ENCODE measurements around the gene INSYN1. TPM values are rescaled to one million over a fixed set of nuclear protein-coding genes. Genes with fewer than 3 reads are reported as not detected.
"Not testable (repeated sequence)": the region's sequence is repeated elsewhere in the genome, so short reads cannot be mapped to it uniquely, and the experiment has no call there.

Gene INSYN1
- total RNA-seq, 3 donors from 2014 or later (not counting 1 experiment from before 2014, with no cell fraction given), result not detected

DNA sequence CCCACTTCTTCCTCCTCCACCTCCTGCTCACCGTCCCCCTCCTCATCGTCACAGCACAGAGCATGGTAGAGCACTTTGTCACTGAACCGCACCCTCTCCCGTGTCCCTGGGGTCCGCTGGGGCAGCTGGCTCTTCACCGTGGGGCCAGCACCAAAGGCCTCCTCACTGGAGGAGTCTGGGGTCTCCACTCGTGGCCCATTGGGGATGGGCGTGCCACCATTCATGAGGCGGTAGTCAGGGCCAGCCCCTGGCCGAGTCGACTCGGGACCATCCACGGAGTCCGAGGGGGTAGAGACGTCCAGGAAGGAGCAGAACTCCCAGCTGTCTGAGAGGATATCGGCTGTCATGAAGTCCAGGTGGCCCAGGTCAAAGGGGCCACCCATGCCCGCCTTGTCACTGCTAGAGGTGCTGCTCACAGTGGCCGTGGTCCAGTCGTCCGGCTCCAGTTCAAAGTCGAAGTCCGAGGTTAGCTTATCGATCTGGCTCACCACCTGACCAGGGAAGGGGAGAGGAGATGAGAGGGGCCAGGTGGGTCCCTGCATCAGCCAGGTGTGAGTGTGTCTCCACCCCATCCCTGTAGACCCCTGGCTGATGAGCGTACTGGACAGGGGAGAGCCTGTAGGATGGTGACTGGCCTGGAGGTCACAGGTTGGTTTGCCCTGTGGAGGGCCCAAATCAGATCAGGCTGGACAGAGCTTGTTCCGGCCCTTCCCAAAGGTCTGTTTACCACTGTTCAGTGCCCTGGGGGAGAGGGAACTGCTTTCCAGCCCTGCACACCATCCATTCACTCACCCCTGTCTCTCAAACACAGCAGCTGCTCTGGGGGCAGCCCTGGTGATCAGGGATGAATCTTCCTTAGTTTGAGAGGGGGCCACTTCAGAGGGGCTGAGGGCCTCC is 12.8 kb downstream of the INSYN1 start:
- ATAC-seq (no peak), DNase-seq (no peak)
- no peaks in the 10 kb centered on the region for H3K36me3 Mint-ChIP-seq
- peaks cover 0 to 6% of the 10 kb centered on the region in 2 donors for H3K27me3 Mint-ChIP-seq (ENCODE audit: low read depth in 2 of 2)
- Histone ChIP-seq H3K27ac (ENCODE audit: low read length) (no peak overlapping the region), H3K4me3 (ENCODE audit: low read length) (no peak overlapping the region), H3K36me3 (ENCODE audit: control insufficient read depth, insufficient read depth, low read length) (no peaks in the 10 kb centered on the region), H3K9me3 (ENCODE audit: control insufficient read depth, insufficient read depth, low read length) (no peaks in the 10 kb centered on the region), H3K27me3 (ENCODE audit: control insufficient read depth, insufficient read depth, low read length) (no peaks in the 10 kb centered on the region), H3K4me1 (ENCODE audit: control insufficient read depth, insufficient read depth, low read length) (no peaks in the 10 kb centered on the region)
- no peak overlapping the region for H3K4me3 Mint-ChIP-seq
- TF ChIP-seq, protein P1, sequence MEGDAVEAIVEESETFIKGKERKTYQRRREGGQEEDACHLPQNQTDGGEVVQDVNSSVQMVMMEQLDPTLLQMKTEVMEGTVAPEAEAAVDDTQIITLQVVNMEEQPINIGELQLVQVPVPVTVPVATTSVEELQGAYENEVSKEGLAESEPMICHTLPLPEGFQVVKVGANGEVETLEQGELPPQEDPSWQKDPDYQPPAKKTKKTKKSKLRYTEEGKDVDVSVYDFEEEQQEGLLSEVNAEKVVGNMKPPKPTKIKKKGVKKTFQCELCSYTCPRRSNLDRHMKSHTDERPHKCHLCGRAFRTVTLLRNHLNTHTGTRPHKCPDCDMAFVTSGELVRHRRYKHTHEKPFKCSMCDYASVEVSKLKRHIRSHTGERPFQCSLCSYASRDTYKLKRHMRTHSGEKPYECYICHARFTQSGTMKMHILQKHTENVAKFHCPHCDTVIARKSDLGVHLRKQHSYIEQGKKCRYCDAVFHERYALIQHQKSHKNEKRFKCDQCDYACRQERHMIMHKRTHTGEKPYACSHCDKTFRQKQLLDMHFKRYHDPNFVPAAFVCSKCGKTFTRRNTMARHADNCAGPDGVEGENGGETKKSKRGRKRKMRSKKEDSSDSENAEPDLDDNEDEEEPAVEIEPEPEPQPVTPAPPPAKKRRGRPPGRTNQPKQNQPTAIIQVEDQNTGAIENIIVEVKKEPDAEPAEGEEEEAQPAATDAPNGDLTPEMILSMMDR (IDR thresholded peaks at IDR 0.05), result no peak
- intact Hi-C loops (cut with micrococcal nuclease), result no loop called here
- no peaks in the 10 kb centered on the region for H3K9me3 Mint-ChIP-seq
- WGBS (ENCODE audit: insufficient coverage), result 91% methylated on average over 25 of the region's 25 CpGs
- H3K4me1 Mint-ChIP-seq, result no peaks in the 10 kb centered on the region
- H3K27ac Mint-ChIP-seq, result no peak overlapping the region

DNA sequence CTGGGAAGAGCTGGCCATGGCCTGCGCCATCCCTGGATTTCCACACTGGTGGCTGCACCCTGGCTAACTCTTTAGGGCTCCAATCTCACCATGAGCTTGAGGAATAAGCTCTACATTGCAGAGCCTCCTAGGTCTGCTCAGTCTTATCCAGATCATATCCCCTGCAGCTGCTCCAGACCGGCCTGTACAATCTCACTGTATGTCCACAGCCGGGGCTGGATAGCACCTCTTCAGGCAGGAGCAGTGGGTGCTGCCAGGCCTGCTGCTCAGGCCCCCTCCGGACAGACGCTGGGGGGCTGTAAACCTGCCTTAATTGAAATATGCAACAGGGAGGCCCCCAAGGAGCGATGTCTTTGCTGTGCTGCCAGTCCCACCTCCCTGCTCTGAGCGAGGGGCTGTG is 15.6 kb downstream of the INSYN1 start:
- no peak overlapping the region for H3K27ac Mint-ChIP-seq
- WGBS (ENCODE audit: insufficient coverage), result 82% methylated on average over 7 of the region's 7 CpGs
- Histone ChIP-seq H3K27ac (ENCODE audit: low read length) (no peak overlapping the region), H3K36me3 (ENCODE audit: control insufficient read depth, insufficient read depth, low read length) (no peaks in the 10 kb centered on the region), H3K27me3 (ENCODE audit: control insufficient read depth, insufficient read depth, low read length) (no peaks in the 10 kb centered on the region), H3K4me1 (ENCODE audit: control insufficient read depth, insufficient read depth, low read length) (no peaks in the 10 kb centered on the region), H3K9me3 (ENCODE audit: control insufficient read depth, insufficient read depth, low read length) (no peaks in the 10 kb centered on the region), H3K4me3 (ENCODE audit: low read length) (no peak overlapping the region)
- H3K9me3 Mint-ChIP-seq, result no peaks in the 10 kb centered on the region
- TF ChIP-seq, protein P1 (IDR thresholded peaks at IDR 0.05), result no peak
- no peak overlapping the region for H3K4me3 Mint-ChIP-seq
- H3K27me3 Mint-ChIP-seq (ENCODE audit: low read depth in 2 of 2), result no peaks in the 10 kb centered on the region
- no peak for DNase-seq
- H3K36me3 Mint-ChIP-seq, result no peaks in the 10 kb centered on the region
- no peaks in the 10 kb centered on the region for H3K4me1 Mint-ChIP-seq
- no peak for ATAC-seq
- intact Hi-C loops (cut with micrococcal nuclease), result no loop called here

DNA sequence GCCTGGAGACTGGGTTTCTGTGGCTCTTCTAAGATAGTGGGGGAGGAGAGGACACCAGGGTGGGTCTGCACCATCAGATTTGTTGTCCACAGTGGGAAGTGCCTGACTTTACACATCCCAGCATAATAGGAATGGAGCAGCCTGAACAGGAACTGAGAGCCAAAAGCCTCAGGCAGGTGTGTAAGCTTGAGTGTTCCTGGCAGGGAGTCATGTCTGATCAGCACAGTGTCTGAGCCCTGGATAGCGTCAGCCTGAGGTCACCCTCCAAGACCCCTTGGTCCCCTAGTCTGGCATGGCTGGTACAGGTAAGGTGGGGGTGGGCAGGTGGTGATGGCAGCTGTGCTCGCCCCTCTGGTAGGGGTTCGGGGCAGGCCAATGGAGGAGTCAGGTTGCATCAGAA is 20.2 kb downstream of the INSYN1 start:
- no peak overlapping the region for H3K4me3 Mint-ChIP-seq
- TF ChIP-seq, protein P1 (IDR thresholded peaks at IDR 0.05), result no peak
- intact Hi-C loops (cut with micrococcal nuclease), result no loop called here
- no peaks in the 10 kb centered on the region for H3K27me3 Mint-ChIP-seq (ENCODE audit: low read depth in 2 of 2)
- Histone ChIP-seq H3K4me3 (ENCODE audit: low read length) (no peak overlapping the region), H3K27me3 (ENCODE audit: control insufficient read depth, insufficient read depth, low read length) (no peaks in the 10 kb centered on the region), H3K36me3 (ENCODE audit: control insufficient read depth, insufficient read depth, low read length) (no peaks in the 10 kb centered on the region), H3K9me3 (ENCODE audit: control insufficient read depth, insufficient read depth, low read length) (no peaks in the 10 kb centered on the region), H3K4me1 (ENCODE audit: control insufficient read depth, insufficient read depth, low read length) (no peaks in the 10 kb centered on the region), H3K27ac (ENCODE audit: low read length) (no peak overlapping the region)
- no peaks in the 10 kb centered on the region for H3K36me3 Mint-ChIP-seq
- ATAC-seq (no peak), DNase-seq (no peak)
- H3K4me1 Mint-ChIP-seq, result no peaks in the 10 kb centered on the region
- H3K27ac Mint-ChIP-seq, result no peak overlapping the region
- whole genome bisulfite sequencing (ENCODE audit: insufficient coverage), result 88% methylated on average over 3 of the region's 3 CpGs
- no peaks in the 10 kb centered on the region for H3K9me3 Mint-ChIP-seq

DNA sequence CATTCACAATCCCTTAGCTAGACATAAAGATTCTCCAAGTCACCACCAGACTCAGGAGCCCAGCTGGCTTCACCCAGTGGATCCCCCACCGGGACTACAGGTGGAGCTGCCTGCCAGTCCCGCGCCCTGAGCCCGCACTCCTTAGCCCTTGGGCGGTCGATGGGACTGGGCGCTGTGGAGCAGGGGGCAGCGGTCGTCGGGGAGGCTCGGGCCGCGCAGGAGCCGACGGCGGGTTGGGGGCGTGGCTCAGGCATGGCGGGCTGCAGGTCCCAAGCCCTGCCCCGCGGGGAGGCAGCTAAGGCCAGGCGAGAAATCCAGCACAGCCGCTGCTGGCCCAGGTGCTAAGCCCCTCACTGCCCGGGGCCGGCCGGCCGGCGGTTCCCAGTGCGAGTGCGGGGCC is 21.1 kb downstream of the INSYN1 start:
- H3K27me3 Mint-ChIP-seq (ENCODE audit: low read depth in 2 of 2); H3K4me3 ChIP-seq (ENCODE audit: low read length); H3K4me1 ChIP-seq (ENCODE audit: control insufficient read depth, insufficient read depth, low read length); H3K27ac ChIP-seq (ENCODE audit: low read length); H3K4me1 Mint-ChIP-seq; H3K9me3 Mint-ChIP-seq; DNase-seq; H3K36me3 ChIP-seq (ENCODE audit: control insufficient read depth, insufficient read depth, low read length); H3K9me3 ChIP-seq (ENCODE audit: control insufficient read depth, insufficient read depth, low read length); ATAC-seq; intact Hi-C loops (cut with micrococcal nuclease); H3K36me3 Mint-ChIP-seq; H3K27me3 ChIP-seq (ENCODE audit: control insufficient read depth, insufficient read depth, low read length); H3K4me3 Mint-ChIP-seq; H3K27ac Mint-ChIP-seq: not testable (repeated sequence)
- WGBS (ENCODE audit: insufficient coverage), result 93% methylated on average over 29 of the region's 29 CpGs

Data from natural killer cell (primary cell).